ENCODE measurements around the gene ADAMTS16. TPM values are rescaled to one million over a fixed set of nuclear protein-coding genes. Genes with fewer than 3 reads are reported as not detected.

Gene ADAMTS16
- total and polyA plus RNA-seq, 9 of the 15 experiments (the other 6 are each of a cell fraction or from before 2014, with no cell fraction given), result not detected

DNA sequence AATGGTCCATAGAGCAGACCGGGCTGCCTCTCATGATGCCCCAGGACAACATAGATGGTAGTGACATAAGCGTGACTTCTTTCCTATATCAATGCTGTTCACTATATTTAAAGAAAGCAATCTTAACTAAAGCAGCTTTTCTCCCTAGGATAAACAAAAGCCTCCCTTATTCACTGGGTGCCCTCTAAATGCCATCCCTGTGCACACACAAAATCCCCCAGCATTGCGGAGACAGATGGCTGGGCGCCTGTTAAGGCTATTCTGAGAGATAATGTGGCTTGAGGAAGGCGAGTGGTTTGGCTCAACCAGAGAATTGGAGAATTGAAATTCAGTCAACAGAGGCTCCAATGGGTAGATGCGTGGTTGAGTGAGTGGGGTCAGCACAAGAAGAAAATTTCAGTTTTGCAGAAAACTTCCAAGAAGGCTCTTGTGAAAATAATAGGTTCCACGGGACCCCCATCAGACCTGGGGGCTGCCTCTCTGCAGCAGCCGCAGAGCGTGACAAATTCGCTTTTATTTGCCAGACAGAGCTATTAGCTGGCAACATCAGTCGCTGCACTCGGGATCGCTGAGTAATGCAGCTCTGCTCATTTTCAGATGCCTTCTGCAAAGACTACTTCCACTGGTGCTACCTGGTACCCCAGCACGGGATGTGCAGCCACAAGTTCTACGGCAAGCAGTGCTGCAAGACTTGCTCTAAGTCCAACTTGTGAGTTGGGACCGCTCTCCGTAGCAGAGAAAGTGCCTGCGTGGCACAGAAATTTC, 178.5 kb downstream of the ADAMTS16 start:
- Histone ChIP-seq H2AFZ (ENCODE audit: low read depth, low read length) (no peak overlapping the region), H3K27me3 (ENCODE audit: control insufficient read depth in 2 of 2, insufficient read depth in 2 of 2, low read length in 2 of 2) (peaks cover 19 to 34% of the 10 kb centered on the region in 2 experiments), H3K9me1 (ENCODE audit: control insufficient read depth, insufficient read depth, low read length) (no peaks in the 10 kb centered on the region), H3K4me1 (replicated peaks in 1 of 2; ENCODE audit: control insufficient read depth in 2 of 2, insufficient read depth in 2 of 2, low read length in 2 of 2) (no peaks in the 10 kb centered on the region), H3K27ac (ENCODE audit: extremely low read depth, low read depth, low read length) (no peak overlapping the region), H4K20me1 (replicated peaks; ENCODE audit: control insufficient read depth, insufficient read depth, low read length) (no peaks in the 10 kb centered on the region), H3K36me3 (ENCODE audit: control insufficient read depth, insufficient read depth, low read length) (no peaks in the 10 kb centered on the region), H3K9me3 (replicated peaks; ENCODE audit: control insufficient read depth, insufficient read depth, low read depth, low read length) (no peaks in the 10 kb centered on the region), H3K79me2 (ENCODE audit: control insufficient read depth, insufficient read depth, low read length) (no peaks in the 10 kb centered on the region), H3K4me3 (no peak overlapping the region), H3K9ac (ENCODE audit: insufficient read depth in 1 of 2, low read depth in 2 of 2, low read length in 2 of 2) (no peak overlapping the region), H3K4me2 (ENCODE audit: insufficient read depth, low read length) (no peak overlapping the region)
- WGBS (ENCODE audit: insufficient coverage, low coverage, missing lambda C conversion rate), result under 1% methylated on average over 18 of the region's 18 CpGs
- no TSS peak for BruUV-seq (replicated peaks)
- ATAC-seq, result no peak
- POLR2A ChIA-PET, result no interaction called here
- CTCF ChIA-PET (ENCODE audit: low intra/inter-chr PET ratio), result no interaction called here
- TF ChIP-seq U2AF2 (optimal IDR thresholded peaks at IDR 0.05; ENCODE audit: low read depth, low read length) (no peak), FOXO4 (CRISPR knock-in tag; IDR thresholded peaks at IDR 0.05) (no peak), THRAP3 (IDR thresholded peaks at IDR 0.05; ENCODE audit: borderline replicate concordance) (no peak)
- TF ChIP-seq, protein P1, sequence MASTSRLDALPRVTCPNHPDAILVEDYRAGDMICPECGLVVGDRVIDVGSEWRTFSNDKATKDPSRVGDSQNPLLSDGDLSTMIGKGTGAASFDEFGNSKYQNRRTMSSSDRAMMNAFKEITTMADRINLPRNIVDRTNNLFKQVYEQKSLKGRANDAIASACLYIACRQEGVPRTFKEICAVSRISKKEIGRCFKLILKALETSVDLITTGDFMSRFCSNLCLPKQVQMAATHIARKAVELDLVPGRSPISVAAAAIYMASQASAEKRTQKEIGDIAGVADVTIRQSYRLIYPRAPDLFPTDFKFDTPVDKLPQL (IDR thresholded peaks at IDR 0.05; ENCODE audit: extremely low read depth, insufficient read length), result no peak
- in situ Hi-C loops (cut with MboI), result no loop called here
- intact Hi-C loops (cut with micrococcal nuclease), result no loop called here
- no peak for FAIRE-seq
- DNase-seq (ENCODE audit: extremely low read depth in 1 of 4, low spot score in 3 of 4), result no peak
